HL-60 (cell line): ENCODE data around the gene ATXN3.

Experiments
- DNase-seq, 2 experiments: peaks; one replicate each; pipeline ENCODE4 v3.0.0-alpha.2; 2010 to 2020; ENCODE audit warnings: low read depth in 1 of 2, low spot score in 1 of 2
- H3K27ac ChIP-seq: fragments of 250-450 bp; sonication (Bioruptor Pico); replicated peaks from 2 replicates; pipeline ENCODE4 v1.5.1; 2020; ENCODE audit warnings: mild to moderate bottlenecking, moderate library complexity
- H3K27me3 ChIP-seq: fragments of 250-450 bp; sonication (Bioruptor Pico); 2 replicates; pipeline ENCODE4 v1.5.1; 2021; ENCODE audit warnings: mild to moderate bottlenecking, moderate library complexity; ENCODE audit not compliant: insufficient read depth, poor library complexity, severe bottlenecking
- H3K4me3 ChIP-seq: replicated peaks from 2 replicates; pipeline ENCODE4 v1.5.1; 2011; ENCODE audit warnings: mild to moderate bottlenecking, control low read depth, low read length; ENCODE audit not compliant: insufficient read depth
- GABPA ChIP-seq: IDR thresholded peaks from 2 replicates; pipeline ENCODE4 v1.6.1; 2012; ENCODE audit warnings: low read depth
- POLR2AphosphoS5 ChIP-seq: IDR thresholded peaks from 2 replicates; pipeline ENCODE4 v1.6.1; 2012; ENCODE audit warnings: low read depth
- SPI1 ChIP-seq: IDR thresholded peaks from 2 replicates; pipeline ENCODE4 v1.6.1; 2012; ENCODE audit warnings: low read depth, mild to moderate bottlenecking, borderline replicate concordance
- TF ChIP-seq, protein P1 (sequence below): IDR thresholded peaks from one replicate; pipeline ENCODE4 v1.5.1; 2011; ENCODE audit warnings: low read length, control low read depth, inconsistent platforms; ENCODE audit not compliant: insufficient read depth
- TF ChIP-seq, protein P2 (sequence below): IDR thresholded peaks from 2 replicates; pipeline ENCODE4 v1.6.1; 2012; ENCODE audit warnings: low read depth; ENCODE audit not compliant: insufficient replicate concordance

ATXN3 gene

DNA sequence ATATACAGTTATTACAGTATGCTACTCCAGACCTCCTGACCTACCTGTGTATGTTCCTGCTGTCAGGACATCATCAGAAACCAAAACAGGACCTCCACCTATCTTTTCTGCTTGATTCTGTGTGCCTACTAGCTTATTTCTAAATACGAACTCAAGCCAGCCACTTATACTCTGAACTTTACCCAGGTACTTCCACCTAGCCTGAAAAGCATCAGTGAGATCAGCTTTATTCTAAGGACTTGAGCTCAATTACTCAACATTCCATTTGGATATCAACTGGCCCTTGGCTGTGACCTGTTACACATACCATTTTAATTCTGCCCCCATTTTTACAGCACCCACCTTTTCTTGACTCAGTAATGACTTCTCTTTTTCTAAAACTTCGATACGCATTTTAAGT lies 95.7 kb downstream of the ATXN3 start:
- no peak for DNase-seq
- TF ChIP-seq, protein P1, sequence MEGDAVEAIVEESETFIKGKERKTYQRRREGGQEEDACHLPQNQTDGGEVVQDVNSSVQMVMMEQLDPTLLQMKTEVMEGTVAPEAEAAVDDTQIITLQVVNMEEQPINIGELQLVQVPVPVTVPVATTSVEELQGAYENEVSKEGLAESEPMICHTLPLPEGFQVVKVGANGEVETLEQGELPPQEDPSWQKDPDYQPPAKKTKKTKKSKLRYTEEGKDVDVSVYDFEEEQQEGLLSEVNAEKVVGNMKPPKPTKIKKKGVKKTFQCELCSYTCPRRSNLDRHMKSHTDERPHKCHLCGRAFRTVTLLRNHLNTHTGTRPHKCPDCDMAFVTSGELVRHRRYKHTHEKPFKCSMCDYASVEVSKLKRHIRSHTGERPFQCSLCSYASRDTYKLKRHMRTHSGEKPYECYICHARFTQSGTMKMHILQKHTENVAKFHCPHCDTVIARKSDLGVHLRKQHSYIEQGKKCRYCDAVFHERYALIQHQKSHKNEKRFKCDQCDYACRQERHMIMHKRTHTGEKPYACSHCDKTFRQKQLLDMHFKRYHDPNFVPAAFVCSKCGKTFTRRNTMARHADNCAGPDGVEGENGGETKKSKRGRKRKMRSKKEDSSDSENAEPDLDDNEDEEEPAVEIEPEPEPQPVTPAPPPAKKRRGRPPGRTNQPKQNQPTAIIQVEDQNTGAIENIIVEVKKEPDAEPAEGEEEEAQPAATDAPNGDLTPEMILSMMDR: no peak
- no peak for TF ChIP-seq POLR2AphosphoS5
- no peak for TF ChIP-seq SPI1
- TF ChIP-seq GABPA: no peak
- TF ChIP-seq, protein P2, sequence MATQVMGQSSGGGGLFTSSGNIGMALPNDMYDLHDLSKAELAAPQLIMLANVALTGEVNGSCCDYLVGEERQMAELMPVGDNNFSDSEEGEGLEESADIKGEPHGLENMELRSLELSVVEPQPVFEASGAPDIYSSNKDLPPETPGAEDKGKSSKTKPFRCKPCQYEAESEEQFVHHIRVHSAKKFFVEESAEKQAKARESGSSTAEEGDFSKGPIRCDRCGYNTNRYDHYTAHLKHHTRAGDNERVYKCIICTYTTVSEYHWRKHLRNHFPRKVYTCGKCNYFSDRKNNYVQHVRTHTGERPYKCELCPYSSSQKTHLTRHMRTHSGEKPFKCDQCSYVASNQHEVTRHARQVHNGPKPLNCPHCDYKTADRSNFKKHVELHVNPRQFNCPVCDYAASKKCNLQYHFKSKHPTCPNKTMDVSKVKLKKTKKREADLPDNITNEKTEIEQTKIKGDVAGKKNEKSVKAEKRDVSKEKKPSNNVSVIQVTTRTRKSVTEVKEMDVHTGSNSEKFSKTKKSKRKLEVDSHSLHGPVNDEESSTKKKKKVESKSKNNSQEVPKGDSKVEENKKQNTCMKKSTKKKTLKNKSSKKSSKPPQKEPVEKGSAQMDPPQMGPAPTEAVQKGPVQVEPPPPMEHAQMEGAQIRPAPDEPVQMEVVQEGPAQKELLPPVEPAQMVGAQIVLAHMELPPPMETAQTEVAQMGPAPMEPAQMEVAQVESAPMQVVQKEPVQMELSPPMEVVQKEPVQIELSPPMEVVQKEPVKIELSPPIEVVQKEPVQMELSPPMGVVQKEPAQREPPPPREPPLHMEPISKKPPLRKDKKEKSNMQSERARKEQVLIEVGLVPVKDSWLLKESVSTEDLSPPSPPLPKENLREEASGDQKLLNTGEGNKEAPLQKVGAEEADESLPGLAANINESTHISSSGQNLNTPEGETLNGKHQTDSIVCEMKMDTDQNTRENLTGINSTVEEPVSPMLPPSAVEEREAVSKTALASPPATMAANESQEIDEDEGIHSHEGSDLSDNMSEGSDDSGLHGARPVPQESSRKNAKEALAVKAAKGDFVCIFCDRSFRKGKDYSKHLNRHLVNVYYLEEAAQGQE: no peak
- Histone ChIP-seq H3K27ac (no peak overlapping the region), H3K4me3 (no peak overlapping the region), H3K27me3 (no peaks in the 10 kb centered on the region)

DNA sequence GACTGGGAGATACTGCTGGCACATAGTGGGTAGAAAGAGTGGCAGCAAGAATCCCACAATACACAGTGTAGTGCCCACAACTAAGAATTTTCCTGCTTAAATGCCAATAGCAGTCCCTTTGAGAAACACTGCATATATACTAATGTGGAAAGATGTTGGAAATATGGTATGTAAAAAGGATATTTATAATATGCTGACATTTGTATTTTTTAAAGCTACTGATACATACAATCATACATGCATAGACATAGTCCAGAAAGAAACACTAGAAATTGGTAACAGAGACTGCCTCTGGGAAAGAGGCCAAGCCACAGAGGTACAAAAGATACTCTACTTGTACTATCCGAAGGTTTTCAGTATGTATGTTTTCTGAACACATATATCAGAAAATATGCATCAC lies 96.8 kb downstream of the ATXN3 start:
- Histone ChIP-seq H3K27ac (no peak overlapping the region), H3K27me3 (no peaks in the 10 kb centered on the region), H3K4me3 (no peak overlapping the region)
- TF ChIP-seq POLR2AphosphoS5: no peak
- TF ChIP-seq SPI1: no peak
- TF ChIP-seq, protein P1: no peak
- TF ChIP-seq, protein P2: no peak
- DNase-seq: no peak
